CD4-positive, alpha-beta T cell (primary cell): Measurements from ENCODE around the gene POLA1. TPM values are rescaled to one million over a fixed set of nuclear protein-coding genes. Genes with fewer than 3 reads are reported as not detected.

Experiments used
- ATAC-seq: fragments of 200-7000 bp; cut with Tn5 transposase; one replicate; pipeline ENCODE4 v1.10.0; 2022; ENCODE audit warnings: mild to moderate bottlenecking; ENCODE audit not compliant: poor library complexity
- CTCF ChIA-PET: fragments of 350-600 bp; sonication (Branson Sonifier 250); formaldehyde crosslinking; loops from one replicate; lab custom pipeline; 2021; ENCODE audit warnings: antibody characterized with exemption, inconsistent platforms; lab: Charles Lee
- POLR2A ChIA-PET: fragments of 350-600 bp; sonication (Branson Sonifier 250); formaldehyde crosslinking; loops from one replicate; lab custom pipeline; 2021; ENCODE audit warnings: antibody characterized with exemption, inconsistent platforms; lab: Charles Lee
- DNase-seq, 14 experiments: peaks; one replicate each; pipeline ENCODE4 v3.0.0-alpha.2; 2013 to 2020; ENCODE audit warnings: mixed read lengths in 2 of 14
- H3K27ac ChIP-seq, 2 donors: one replicate each; pipeline versions ENCODE4 v1.5.1 to v1.7.0; 2013; ENCODE audit warnings: low read length in 2 of 2, low read depth in 1 of 2, mild to moderate bottlenecking in 1 of 2
- H3K27me3 ChIP-seq, 2 experiments: 1 replicate in 1 of 2; 2 replicates in 1 of 2; pipeline versions ENCODE4 v1.6.1 to v1.7.0; 2013; ENCODE audit warnings: low read length in 2 of 2, control low read depth in 1 of 2, mild to moderate bottlenecking in 1 of 2, moderate library complexity in 1 of 2; ENCODE audit not compliant: insufficient read depth in 2 of 2, control insufficient read depth in 1 of 2
- H3K36me3 ChIP-seq: one replicate; pipeline ENCODE4 v1.6.1; 2013; ENCODE audit warnings: low read length, control low read depth; ENCODE audit not compliant: insufficient read depth
- H3K4me1 ChIP-seq: one replicate; pipeline ENCODE4 v1.6.1; 2013; ENCODE audit warnings: low read length, control low read depth; ENCODE audit not compliant: insufficient read depth
- H3K4me3 ChIP-seq: one replicate; pipeline ENCODE4 v1.5.1; 2013; ENCODE audit warnings: mild to moderate bottlenecking, low read length, moderate library complexity
- H3K9me3 ChIP-seq, 2 experiments: 1 replicate in 1 of 2; 2 replicates in 1 of 2; pipeline versions ENCODE4 v1.6.1 to v1.7.0; 2013; ENCODE audit warnings: low read length in 2 of 2, mild to moderate bottlenecking in 2 of 2, control low read depth in 1 of 2, moderate library complexity in 1 of 2; ENCODE audit not compliant: control insufficient read depth in 1 of 2, insufficient read depth in 1 of 2
- H3K27ac Mint-ChIP-seq: one replicate; pipeline ENCODE4 v1.8.0; 2020; ENCODE audit warnings: mixed read lengths
- H3K27me3 Mint-ChIP-seq: one replicate; pipeline ENCODE4 v1.8.0; 2021; ENCODE audit warnings: mixed read lengths
- H3K36me3 Mint-ChIP-seq: one replicate; pipeline ENCODE4 v1.8.0; 2021; ENCODE audit warnings: low read depth, mixed read lengths
- H3K4me1 Mint-ChIP-seq: one replicate; pipeline ENCODE4 v1.8.0; 2021; ENCODE audit warnings: low read depth, mixed read lengths
- H3K4me3 Mint-ChIP-seq: one replicate; pipeline ENCODE4 v1.8.0; 2020; ENCODE audit warnings: mild to moderate bottlenecking, mixed read lengths
- H3K9me3 Mint-ChIP-seq: one replicate; pipeline ENCODE4 v1.8.0; 2020; ENCODE audit warnings: mixed read lengths
- CTCF ChIP-seq: fragments of 200-600 bp; IDR thresholded peaks from one replicate; pipeline ENCODE4 v1.8.0; 2022; ENCODE audit warnings: antibody characterized with exemption, mild to moderate bottlenecking
- intact Hi-C, 2 experiments: fragments of 100-400 bp; cut with DNase I in 1 of 2; cut with micrococcal nuclease in 1 of 2; formaldehyde crosslinking; loops; one replicate each; pipeline versions ENCODE4 v1.15.1 to v1.9.0; 2023 to 2025; cut with DNase I, micrococcal nuclease
- total RNA-seq, 174 experiments: library from RNA in 2 of 174; stranded (reverse) in 2 of 174; gene quantifications; one replicate each; pipeline ENCODE4 v1.2.3 and lab custom pipeline; 2021 to 2026

POLA1 gene
- total RNA-seq, 2 experiments from 2014 or later = 4.7 TPM

GRCh38 chrX:24851289-24851688 lies 157.6 kb downstream of the POLA1 start:
- Mint-ChIP-seq H3K9me3 (no peaks in the 10 kb centered on the region), H3K4me3 (no peak overlapping the region), H3K36me3 (peaks cover 16% of the 10 kb centered on the region), H3K4me1 (no peaks in the 10 kb centered on the region), H3K27ac (no peak overlapping the region), H3K27me3 (no peaks in the 10 kb centered on the region)
- no peak for DNase-seq
- no peak for ATAC-seq
- Histone ChIP-seq H3K4me1 (no peaks in the 10 kb centered on the region), H3K4me3 (no peak overlapping the region), H3K27ac (no peak overlapping the region), H3K27me3 (no peaks in the 10 kb centered on the region), H3K9me3 (no peaks in the 10 kb centered on the region), H3K36me3 (no peaks in the 10 kb centered on the region)
- ChIA-PET CTCF (interaction anchor here (1.1 kb wide), 1 partner anchor 12 kb away, joined by 5 read pairs; no protein-coding TSS in a partner anchor), POLR2A (interaction anchor here (0.5 kb wide), 1 partner anchor 204 kb away, joined by 3 read pairs; the partner anchor contains the start of gene PCYT1B)
- intact Hi-C loops = no loop called here
- no peak for TF ChIP-seq CTCF

- Mint-ChIP-seq H3K27me3 (no peaks in the 10 kb centered on the region), H3K4me3 (no peak overlapping the region), H3K4me1 (no peaks in the 10 kb centered on the region), H3K36me3 (peaks cover 16% of the 10 kb centered on the region), H3K9me3 (no peaks in the 10 kb centered on the region), H3K27ac (no peak overlapping the region)
- ChIA-PET CTCF (interaction anchor here (0.6 to 1.1 kb wide), 2 partner anchors 12 to 200 kb away, joined by 3 to 5 read pairs; no protein-coding TSS in a partner anchor), POLR2A (no interaction called here)
- intact Hi-C loops = no loop called here
- Histone ChIP-seq H3K27ac (no peak overlapping the region), H3K4me1 (no peaks in the 10 kb centered on the region), H3K4me3 (no peak overlapping the region), H3K36me3 (no peaks in the 10 kb centered on the region), H3K27me3 (no peaks in the 10 kb centered on the region), H3K9me3 (no peaks in the 10 kb centered on the region)
- no peak for TF ChIP-seq CTCF
- DNase-seq (no peak), ATAC-seq (no peak)
Observed at GRCh38 chrX:24851780-24852179, 158.1 kb downstream of the POLA1 start.

GRCh38 chrX:24858004-24858746 lies 164.5 kb downstream of the POLA1 start:
- intact Hi-C loops = no loop called here
- no peaks in the 10 kb centered on the region for H3K4me1 Mint-ChIP-seq
- no peak overlapping the region for H3K27ac Mint-ChIP-seq
- H3K4me3 ChIP-seq = no peak overlapping the region
- no peak for TF ChIP-seq CTCF
- no peak overlapping the region for H3K27ac ChIP-seq
- H3K27me3 Mint-ChIP-seq = no peaks in the 10 kb centered on the region
- no peaks in the 10 kb centered on the region for H3K9me3 Mint-ChIP-seq
- no peak overlapping the region for H3K4me3 Mint-ChIP-seq
- peaks cover 4% of the 10 kb centered on the region for H3K36me3 Mint-ChIP-seq
- no peaks in the 10 kb centered on the region for H3K27me3 ChIP-seq
- CTCF ChIA-PET = no interaction called here
- no peaks in the 10 kb centered on the region for H3K9me3 ChIP-seq
- POLR2A ChIA-PET = no interaction called here
- H3K4me1 ChIP-seq = no peaks in the 10 kb centered on the region
- no peaks in the 10 kb centered on the region for H3K36me3 ChIP-seq
- no peak for DNase-seq
- no peak for ATAC-seq
